GM04504 (cell line): Measurements from ENCODE around the gene USP33.
"Not testable (repeated sequence)": the region's sequence is repeated elsewhere in the genome, so short reads cannot be mapped to it uniquely, and the experiment has no call there.

ENCODE experiments used
- DNase-seq: peaks from one replicate; pipeline ENCODE4 v3.0.0-alpha.2; 2012; ENCODE audit warnings: low read depth

USP33 gene

GRCh38 chr1:77759071-77760028, at the start of gene USP33:
Gene USP33, minus strand, starts transcription at chr1:77759852. Its CDS starts 18,155 bp downstream, at chr1:77741697.
- DNase-seq = peak; percentile 59

GRCh38 chr1:77803371-77803770, 43.7 kb upstream of the USP33 start:
- DNase-seq = no peak

- no peak for DNase-seq
These were observed 42.4 kb upstream of the USP33 start for GRCh38 chr1:77802026-77802425.

- no peak for DNase-seq
These were observed 38.3 kb upstream of the USP33 start for GRCh38 chr1:77797991-77798390.

- no peak for DNase-seq
These were observed 37.2 kb upstream of the USP33 start for GRCh38 chr1:77796695-77797405.

- DNase-seq = no peak
These were observed 34.9 kb upstream of the USP33 start for GRCh38 chr1:77794550-77794949.

- DNase-seq = not testable (repeated sequence)
These were observed 26.6 kb upstream of the USP33 start for GRCh38 chr1:77786093-77786741.

- no peak for DNase-seq
These were observed 23.5 kb upstream of the USP33 start for GRCh38 chr1:77783141-77783540.

- DNase-seq = no peak
These were observed 22.0 kb upstream of the USP33 start for GRCh38 chr1:77781683-77782082.

GRCh38 chr1:77779529-77780281, 20.1 kb upstream of the USP33 start, which contains the start of gene MIGA1:
Gene MIGA1, plus strand, starts transcription at chr1:77779649. Its CDS starts 3,604 bp downstream, at chr1:77783253.
- DNase-seq = peak; percentile 69

- DNase-seq = no peak
These were observed 16.5 kb upstream of the USP33 start for GRCh38 chr1:77776007-77776700.

GRCh38 chr1:77768006-77768405, 8.4 kb upstream of the USP33 start:
- no peak for DNase-seq

GRCh38 chr1:77762072-77762476, 2.4 kb upstream of the USP33 start:
- no peak for DNase-seq

- peak; percentile 51 for DNase-seq
These were observed 2.0 kb downstream of the USP33 start for GRCh38 chr1:77757603-77758002.

GRCh38 chr1:77757066-77757584, 2.5 kb downstream of the USP33 start:
- no peak for DNase-seq

GRCh38 chr1:77756052-77756754, 3.4 kb downstream of the USP33 start:
- no peak for DNase-seq

- DNase-seq = not testable (repeated sequence)
These were observed 10.2 kb downstream of the USP33 start for GRCh38 chr1:77749489-77749888.

GRCh38 chr1:77744576-77744975, 15.1 kb downstream of the USP33 start:
- DNase-seq = no peak

- no peak for DNase-seq
These were observed 17.6 kb downstream of the USP33 start for GRCh38 chr1:77742011-77742555.

- DNase-seq = no peak
These were observed 18.3 kb downstream of the USP33 start for GRCh38 chr1:77741316-77741715.
